Measurements from ENCODE around the gene MAOB.
"Not testable (repeated sequence)": the region's sequence is repeated elsewhere in the genome, so short reads cannot be mapped to it uniquely, and the experiment has no call there.

Gene MAOB

DNA sequence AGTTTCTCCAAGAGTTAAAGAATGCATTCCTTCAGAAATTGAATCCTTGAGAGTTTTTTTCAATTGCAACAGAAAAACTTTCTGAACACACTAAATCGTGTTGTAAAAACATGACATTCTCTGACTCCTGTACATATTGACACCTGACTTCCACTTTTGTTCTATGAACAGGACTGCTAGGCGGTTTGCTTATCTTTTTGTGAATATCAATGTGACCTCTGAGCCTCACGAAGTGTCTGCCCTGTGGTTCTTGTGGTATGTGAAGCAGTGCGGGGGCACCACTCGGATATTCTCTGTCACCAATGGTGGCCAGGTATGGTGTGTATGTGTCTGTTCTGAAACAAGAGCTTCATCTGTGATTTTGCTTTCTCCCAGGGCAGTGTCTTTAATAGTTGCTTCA is 154.2 kb downstream of the MAOB start:
- Histone ChIP-seq H3K27me3 (ENCODE audit: control insufficient read depth, insufficient read depth, low read length) (no peaks in the 10 kb centered on the region), H3K4me1 (ENCODE audit: control insufficient read depth, insufficient read depth, low read length) (no peaks in the 10 kb centered on the region), H3K4me2 (ENCODE audit: low read length) (no peak overlapping the region), H3K36me3 (ENCODE audit: insufficient read depth, low read length) (no peaks in the 10 kb centered on the region), H3K4me3 (ENCODE audit: low read length) (no peak overlapping the region), H3K9ac (ENCODE audit: low read depth, low read length) (no peak overlapping the region), H3K9me3 (replicated peaks; ENCODE audit: low read length) (no peaks in the 10 kb centered on the region)

DNA sequence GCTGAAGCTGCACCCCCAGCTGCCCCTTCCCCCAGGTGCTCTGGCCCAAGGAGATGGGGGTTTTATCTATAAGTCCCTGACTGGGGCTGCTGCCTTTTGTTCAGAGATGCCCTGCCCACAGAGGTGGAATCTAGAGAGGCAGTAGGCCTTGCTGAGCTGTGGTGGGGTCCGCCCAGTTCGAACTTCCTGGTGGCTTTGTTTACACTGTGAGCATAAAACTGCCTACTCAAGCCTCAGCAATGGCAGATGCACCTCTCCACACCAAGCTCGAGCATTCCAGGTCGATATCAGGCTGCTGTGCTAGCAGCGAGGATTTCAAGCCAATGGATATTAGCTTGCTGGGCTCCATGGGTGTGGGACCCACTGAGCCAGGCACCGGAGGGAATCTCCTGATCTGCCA is 155.0 kb downstream of the MAOB start:
- not testable (repeated sequence) for H3K9ac ChIP-seq (ENCODE audit: low read depth, low read length); H3K36me3 ChIP-seq (ENCODE audit: insufficient read depth, low read length); H3K27me3 ChIP-seq (ENCODE audit: control insufficient read depth, insufficient read depth, low read length); H3K4me2 ChIP-seq (ENCODE audit: low read length); H3K4me1 ChIP-seq (ENCODE audit: control insufficient read depth, insufficient read depth, low read length); H3K4me3 ChIP-seq (ENCODE audit: low read length); H3K9me3 ChIP-seq (replicated peaks; ENCODE audit: low read length)

DNA sequence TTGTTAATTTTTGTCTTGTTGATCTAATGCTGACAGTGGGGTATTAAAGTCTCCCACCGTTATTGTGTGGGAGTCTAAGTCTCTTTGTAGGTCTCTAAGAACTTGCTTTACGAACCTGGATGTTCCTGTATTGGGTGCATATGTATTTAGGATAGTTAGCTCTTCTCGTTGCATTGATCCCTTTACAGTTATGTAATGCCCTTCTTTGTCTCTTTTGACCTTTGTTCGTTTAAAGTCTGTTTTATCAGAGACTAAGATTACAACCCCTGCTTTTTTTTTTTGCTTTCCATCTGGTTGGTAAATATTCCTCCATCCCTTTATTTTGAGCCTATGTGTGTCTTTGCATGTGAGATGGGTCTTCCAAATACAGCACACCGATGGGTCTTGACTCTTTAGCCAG is 157.0 kb downstream of the MAOB start:
- not testable (repeated sequence) for H3K9me3 ChIP-seq (replicated peaks; ENCODE audit: low read length); H3K36me3 ChIP-seq (ENCODE audit: insufficient read depth, low read length); H3K4me1 ChIP-seq (ENCODE audit: control insufficient read depth, insufficient read depth, low read length); H3K4me3 ChIP-seq (ENCODE audit: low read length); H3K27me3 ChIP-seq (ENCODE audit: control insufficient read depth, insufficient read depth, low read length); H3K4me2 ChIP-seq (ENCODE audit: low read length); H3K9ac ChIP-seq (ENCODE audit: low read depth, low read length)

DNA sequence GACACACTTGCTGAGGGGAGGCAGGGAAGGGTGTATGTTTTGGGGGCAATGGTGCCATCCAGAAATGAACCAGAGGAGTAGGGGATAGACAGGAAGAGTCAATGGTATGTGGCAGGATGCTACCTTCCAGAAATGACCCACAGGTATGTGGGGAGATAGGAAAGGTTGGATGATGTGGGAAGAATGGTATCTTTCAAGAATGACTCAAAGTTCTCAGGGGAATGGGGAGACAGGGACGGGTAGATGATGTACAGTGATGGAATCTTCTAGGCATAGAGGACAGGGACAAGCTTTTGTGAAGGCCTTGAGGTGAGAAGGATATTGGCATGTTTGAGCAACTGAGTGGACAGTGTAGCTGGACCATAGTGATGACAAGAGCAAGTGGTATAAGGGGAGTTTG is 161.3 kb downstream of the MAOB start:
- Histone ChIP-seq H3K4me3 (ENCODE audit: low read length) (no peak overlapping the region), H3K9me3 (replicated peaks; ENCODE audit: low read length) (no peaks in the 10 kb centered on the region), H3K4me1 (ENCODE audit: control insufficient read depth, insufficient read depth, low read length) (no peaks in the 10 kb centered on the region), H3K36me3 (ENCODE audit: insufficient read depth, low read length) (no peaks in the 10 kb centered on the region), H3K27me3 (ENCODE audit: control insufficient read depth, insufficient read depth, low read length) (no peaks in the 10 kb centered on the region), H3K9ac (ENCODE audit: low read depth, low read length) (no peak overlapping the region), H3K4me2 (ENCODE audit: low read length) (no peak overlapping the region)

DNA sequence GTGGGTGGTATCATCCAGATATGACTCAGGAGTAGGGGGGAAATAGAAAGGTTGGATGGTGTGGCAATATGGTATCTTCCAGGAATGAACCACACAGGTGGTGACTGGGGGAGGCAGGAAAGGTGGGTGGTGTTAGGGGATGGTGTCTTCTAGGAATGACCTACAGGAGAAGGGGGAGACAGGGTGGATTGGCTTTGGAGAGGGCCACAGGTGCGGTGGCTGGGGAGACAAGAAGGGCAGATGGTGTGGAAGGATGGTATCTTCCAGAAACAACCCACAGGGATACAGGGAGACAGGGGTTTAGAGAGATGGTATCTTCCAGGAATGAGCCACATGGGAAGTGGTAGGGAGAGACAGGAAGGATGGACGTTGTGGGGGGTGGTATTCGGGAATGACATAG is 162.2 kb downstream of the MAOB start:
- no peaks in the 10 kb centered on the region for H3K9me3 ChIP-seq (replicated peaks; ENCODE audit: low read length)
- H3K27me3 ChIP-seq (ENCODE audit: control insufficient read depth, insufficient read depth, low read length), result no peaks in the 10 kb centered on the region
- no peak overlapping the region for H3K4me3 ChIP-seq (ENCODE audit: low read length)
- no peaks in the 10 kb centered on the region for H3K36me3 ChIP-seq (ENCODE audit: insufficient read depth, low read length)
- no peak overlapping the region for H3K4me2 ChIP-seq (ENCODE audit: low read length)
- no peak overlapping the region for H3K9ac ChIP-seq (ENCODE audit: low read depth, low read length)
- no peaks in the 10 kb centered on the region for H3K4me1 ChIP-seq (ENCODE audit: control insufficient read depth, insufficient read depth, low read length)

DNA sequence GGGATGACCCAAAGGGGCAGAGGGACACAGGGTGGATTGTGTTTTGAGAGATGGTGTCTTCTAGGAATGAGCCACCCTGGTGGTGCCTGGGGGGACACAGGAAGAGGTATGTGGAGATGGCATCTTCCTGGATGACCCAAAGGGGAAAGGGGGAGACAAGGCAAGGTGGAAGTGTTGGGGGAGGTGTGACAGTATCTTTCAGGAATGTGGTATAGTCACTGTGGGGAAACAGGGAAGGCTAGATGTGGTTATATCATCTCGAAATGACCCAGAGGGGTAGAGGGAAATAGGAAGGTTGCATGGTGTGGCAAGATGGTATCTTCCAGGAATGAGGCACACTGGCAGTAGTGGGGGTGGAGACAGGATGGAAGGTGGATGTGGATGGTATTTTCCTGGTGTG is 163.3 kb downstream of the MAOB start:
- no peak overlapping the region for H3K4me3 ChIP-seq (ENCODE audit: low read length)
- no peaks in the 10 kb centered on the region for H3K9me3 ChIP-seq (replicated peaks; ENCODE audit: low read length)
- H3K27me3 ChIP-seq (ENCODE audit: control insufficient read depth, insufficient read depth, low read length), result no peaks in the 10 kb centered on the region
- no peak overlapping the region for H3K9ac ChIP-seq (ENCODE audit: low read depth, low read length)
- H3K36me3 ChIP-seq (ENCODE audit: insufficient read depth, low read length), result no peaks in the 10 kb centered on the region
- no peaks in the 10 kb centered on the region for H3K4me1 ChIP-seq (ENCODE audit: control insufficient read depth, insufficient read depth, low read length)
- no peak overlapping the region for H3K4me2 ChIP-seq (ENCODE audit: low read length)

DNA sequence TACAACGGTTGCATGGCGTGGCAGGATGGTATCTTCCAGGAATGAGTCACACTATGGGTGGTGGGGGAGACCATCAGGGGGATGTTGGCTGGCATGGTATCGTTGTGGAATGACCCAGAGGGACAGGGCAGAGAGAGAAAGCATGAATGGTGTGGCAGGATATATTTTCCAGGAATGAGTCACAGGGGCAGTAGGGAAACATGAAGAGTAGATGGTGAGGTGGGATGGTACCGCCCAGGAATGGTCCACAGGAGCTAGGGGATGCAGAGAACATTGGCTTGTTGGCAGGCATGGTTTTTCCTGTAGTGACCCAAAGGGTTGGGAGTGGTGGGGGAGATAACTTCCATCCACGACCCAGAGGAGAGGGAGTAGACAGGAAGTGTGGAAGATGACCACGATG is 163.7 kb downstream of the MAOB start:
- H3K9me3 ChIP-seq (replicated peaks; ENCODE audit: low read length), result no peaks in the 10 kb centered on the region
- no peak overlapping the region for H3K4me3 ChIP-seq (ENCODE audit: low read length)
- no peaks in the 10 kb centered on the region for H3K27me3 ChIP-seq (ENCODE audit: control insufficient read depth, insufficient read depth, low read length)
- no peak overlapping the region for H3K4me2 ChIP-seq (ENCODE audit: low read length)
- H3K9ac ChIP-seq (ENCODE audit: low read depth, low read length), result no peak overlapping the region
- H3K4me1 ChIP-seq (ENCODE audit: control insufficient read depth, insufficient read depth, low read length), result no peaks in the 10 kb centered on the region
- peaks cover 2% of the 10 kb centered on the region for H3K36me3 ChIP-seq (ENCODE audit: insufficient read depth, low read length)

DNA sequence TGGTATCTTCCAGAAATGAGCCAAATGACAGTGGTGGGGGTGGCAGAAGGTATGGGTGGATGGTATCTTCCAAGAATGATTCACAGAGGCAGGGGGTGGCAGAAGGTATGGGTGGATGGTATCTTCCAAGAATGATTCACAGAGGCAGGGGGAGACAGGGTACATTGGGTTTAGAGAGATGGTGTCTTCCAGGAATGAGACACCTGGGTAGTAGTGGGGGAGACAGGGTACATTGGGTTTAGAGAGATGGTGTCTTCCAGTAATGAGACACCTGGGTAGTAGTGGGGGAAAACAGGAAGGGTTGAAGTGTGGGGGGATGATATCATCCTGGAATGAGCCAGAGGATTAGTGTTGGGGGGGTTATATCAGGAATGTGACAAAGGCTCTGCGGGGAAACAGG is 164.2 kb downstream of the MAOB start:
- peaks cover 6% of the 10 kb centered on the region for H3K36me3 ChIP-seq (ENCODE audit: insufficient read depth, low read length)
- H3K4me2 ChIP-seq (ENCODE audit: low read length), result no peak overlapping the region
- no peak overlapping the region for H3K4me3 ChIP-seq (ENCODE audit: low read length)
- no peaks in the 10 kb centered on the region for H3K9me3 ChIP-seq (replicated peaks; ENCODE audit: low read length)
- H3K9ac ChIP-seq (ENCODE audit: low read depth, low read length), result no peak overlapping the region
- H3K4me1 ChIP-seq (ENCODE audit: control insufficient read depth, insufficient read depth, low read length), result no peaks in the 10 kb centered on the region
- H3K27me3 ChIP-seq (ENCODE audit: control insufficient read depth, insufficient read depth, low read length), result no peaks in the 10 kb centered on the region

DNA sequence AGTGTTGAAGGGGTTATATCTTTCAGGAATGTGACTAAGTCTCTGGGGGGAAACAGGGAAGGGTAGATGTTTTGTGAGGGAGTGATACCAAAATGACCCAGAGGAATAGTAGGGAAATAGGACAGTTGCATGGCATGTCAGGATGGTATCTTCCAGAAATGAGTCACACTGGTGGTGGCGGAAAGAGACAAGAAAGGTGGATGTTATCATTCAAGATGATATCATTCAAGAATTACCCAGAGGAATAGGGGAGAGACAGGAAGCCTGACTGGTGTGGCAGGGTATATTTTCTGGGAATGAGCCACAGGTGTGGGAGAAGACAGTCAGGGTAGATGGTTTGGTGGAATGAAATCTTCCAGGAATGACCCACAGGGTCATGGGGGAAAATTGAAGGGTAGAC is 165.1 kb downstream of the MAOB start:
- H3K4me2 ChIP-seq (ENCODE audit: low read length), result no peak overlapping the region
- peaks cover 6% of the 10 kb centered on the region for H3K36me3 ChIP-seq (ENCODE audit: insufficient read depth, low read length)
- H3K9me3 ChIP-seq (replicated peaks; ENCODE audit: low read length), result no peaks in the 10 kb centered on the region
- H3K4me1 ChIP-seq (ENCODE audit: control insufficient read depth, insufficient read depth, low read length), result no peaks in the 10 kb centered on the region
- H3K4me3 ChIP-seq (ENCODE audit: low read length), result no peak overlapping the region
- no peaks in the 10 kb centered on the region for H3K27me3 ChIP-seq (ENCODE audit: control insufficient read depth, insufficient read depth, low read length)
- H3K9ac ChIP-seq (ENCODE audit: low read depth, low read length), result no peak overlapping the region

DNA sequence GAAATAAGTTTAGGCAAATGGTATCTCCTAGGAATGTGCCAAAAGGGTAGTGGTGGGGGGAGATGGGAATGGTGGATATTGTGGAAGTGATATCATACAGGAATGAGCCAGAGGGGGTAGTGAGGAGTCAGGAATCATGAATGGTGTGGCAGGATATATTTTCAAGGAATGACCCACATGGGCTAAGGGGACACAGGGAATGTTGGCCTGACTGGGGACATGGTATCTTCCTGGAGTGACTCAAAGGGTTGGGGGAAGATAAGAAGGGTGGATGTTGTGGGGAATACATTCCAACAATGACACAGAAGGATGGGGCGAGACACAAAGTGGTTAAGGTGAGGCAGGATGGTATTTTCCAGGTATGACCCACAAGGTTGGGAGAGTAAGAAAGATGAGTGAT is 165.6 kb downstream of the MAOB start:
- no peak overlapping the region for H3K4me3 ChIP-seq (ENCODE audit: low read length)
- no peaks in the 10 kb centered on the region for H3K27me3 ChIP-seq (ENCODE audit: control insufficient read depth, insufficient read depth, low read length)
- H3K4me1 ChIP-seq (ENCODE audit: control insufficient read depth, insufficient read depth, low read length), result no peaks in the 10 kb centered on the region
- no peak overlapping the region for H3K4me2 ChIP-seq (ENCODE audit: low read length)
- H3K9ac ChIP-seq (ENCODE audit: low read depth, low read length), result no peak overlapping the region
- peaks cover 6% of the 10 kb centered on the region for H3K36me3 ChIP-seq (ENCODE audit: insufficient read depth, low read length)
- no peaks in the 10 kb centered on the region for H3K9me3 ChIP-seq (replicated peaks; ENCODE audit: low read length)
